GM03348 (cell line): ENCODE results near the gene BTNL9.
"Not testable (repeated sequence)": the region's sequence is repeated elsewhere in the genome, so short reads cannot be mapped to it uniquely, and the experiment has no call there.

Experiments
- DNase-seq: peaks from one replicate; pipeline ENCODE4 v3.0.0; 2012; ENCODE audit warnings: low spot score

Gene BTNL9

GRCh38 chr5:181061645-181062044 lies 21.6 kb downstream of the BTNL9 start:
- DNase-seq: no peak

GRCh38 chr5:181062631-181063030 lies 22.6 kb downstream of the BTNL9 start:
- no peak for DNase-seq

GRCh38 chr5:181063514-181063913 lies 23.4 kb downstream of the BTNL9 start:
- no peak for DNase-seq

GRCh38 chr5:181064987-181065386 lies 24.9 kb downstream of the BTNL9 start:
- no peak for DNase-seq

GRCh38 chr5:181069767-181070491 lies 29.9 kb downstream of the BTNL9 start:
- DNase-seq: peak; percentile 33

- DNase-seq: no peak
Measured at GRCh38 chr5:181070523-181070922, 30.5 kb downstream of the BTNL9 start.

GRCh38 chr5:181071257-181071656 lies 31.2 kb downstream of the BTNL9 start:
- no peak for DNase-seq

- DNase-seq: no peak
Measured at GRCh38 chr5:181076920-181077319, 36.9 kb downstream of the BTNL9 start.

GRCh38 chr5:181081989-181082388 lies 41.9 kb downstream of the BTNL9 start:
- no peak for DNase-seq

- DNase-seq: no peak
Measured at GRCh38 chr5:181084621-181085195, 44.6 kb downstream of the BTNL9 start.

GRCh38 chr5:181086026-181086883 lies 46.2 kb downstream of the BTNL9 start:
- no peak for DNase-seq

- no peak for DNase-seq
Measured at GRCh38 chr5:181086884-181087205, 46.8 kb downstream of the BTNL9 start.

GRCh38 chr5:181087309-181087708 lies 47.2 kb downstream of the BTNL9 start:
- DNase-seq: no peak

GRCh38 chr5:181088289-181088688 lies 48.2 kb downstream of the BTNL9 start:
- peak; percentile 38 for DNase-seq

- no peak for DNase-seq
Measured at GRCh38 chr5:181092428-181092827, 52.4 kb downstream of the BTNL9 start.

- DNase-seq: not testable (repeated sequence)
Measured at GRCh38 chr5:181095162-181095561, 55.1 kb downstream of the BTNL9 start.

- not testable (repeated sequence) for DNase-seq
Measured at GRCh38 chr5:181096721-181097382, 56.8 kb downstream of the BTNL9 start.

GRCh38 chr5:181097383-181097753 lies 57.3 kb downstream of the BTNL9 start:
- DNase-seq: not testable (repeated sequence)

- DNase-seq: not testable (repeated sequence)
Measured at GRCh38 chr5:181097759-181098491, 57.9 kb downstream of the BTNL9 start.

GRCh38 chr5:181098762-181099601 lies 58.9 kb downstream of the BTNL9 start:
- no peak for DNase-seq

GRCh38 chr5:181099602-181100086 lies 59.6 kb downstream of the BTNL9 start:
- DNase-seq: no peak
